ENCODE data around the gene ARAP1.

ARAP1 gene

DNA sequence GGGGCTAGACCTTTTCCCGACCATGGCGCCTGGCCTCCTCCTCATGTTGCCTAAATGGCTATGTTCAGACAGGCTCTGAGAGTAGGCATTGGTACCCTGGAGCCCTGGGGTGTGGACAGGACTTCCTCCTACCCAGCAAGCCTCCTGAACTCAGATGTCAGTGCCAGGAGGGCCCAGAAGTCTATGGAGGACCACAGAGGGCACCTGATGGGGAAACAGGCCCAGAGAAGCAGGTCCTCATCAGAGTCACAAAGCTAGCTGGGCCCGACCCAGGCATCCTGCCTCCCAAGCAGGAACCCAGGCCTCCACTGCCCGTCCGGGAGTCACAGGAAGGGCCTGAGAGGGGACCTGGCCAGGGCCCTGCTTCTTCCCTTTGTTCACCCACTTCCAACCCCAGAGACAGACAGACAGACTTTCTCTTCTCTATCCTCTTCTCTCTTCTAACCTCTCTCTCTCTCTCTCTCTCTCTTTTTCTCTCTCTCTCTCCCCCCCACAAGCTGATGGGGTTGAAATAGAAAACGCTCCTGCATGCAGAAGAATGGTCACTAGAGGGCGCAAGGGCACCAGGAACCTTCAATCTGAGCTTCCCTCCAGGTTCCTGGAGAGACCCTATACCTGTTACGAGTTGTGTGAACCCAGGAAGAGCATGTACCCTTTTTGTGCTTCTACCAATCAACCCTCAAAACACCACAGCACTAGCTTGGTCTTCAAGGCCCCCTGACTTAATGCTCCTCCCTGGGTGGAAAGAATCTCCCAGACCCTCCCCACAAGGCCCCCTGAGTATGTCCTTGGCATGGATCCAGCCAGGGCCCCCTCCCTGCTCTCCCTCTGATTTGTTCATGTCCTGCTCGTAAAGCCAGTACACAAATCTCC is 27.1 kb downstream of the ARAP1 start:
- Mint-ChIP-seq H3K4me1 (peaks cover 36% of the 10 kb centered on the region), H3K27ac (peak overlapping the region; percentile 84), H3K9me3 (no peaks in the 10 kb centered on the region), H3K4me3 (peak overlapping the region; percentile 27), H3K36me3 (peaks cover 20% of the 10 kb centered on the region), H3K27me3 (peaks cover 4% of the 10 kb centered on the region)
- CTCF ChIA-PET, result interaction anchor here (0.6 to 7.1 kb wide), 32 partner anchors 9 to 760 kb away, joined by 3 to 102 read pairs (median 5); partner anchors contain the start of genes FCHSD2 and STARD10
- peak; percentile 89 for DNase-seq

DNA sequence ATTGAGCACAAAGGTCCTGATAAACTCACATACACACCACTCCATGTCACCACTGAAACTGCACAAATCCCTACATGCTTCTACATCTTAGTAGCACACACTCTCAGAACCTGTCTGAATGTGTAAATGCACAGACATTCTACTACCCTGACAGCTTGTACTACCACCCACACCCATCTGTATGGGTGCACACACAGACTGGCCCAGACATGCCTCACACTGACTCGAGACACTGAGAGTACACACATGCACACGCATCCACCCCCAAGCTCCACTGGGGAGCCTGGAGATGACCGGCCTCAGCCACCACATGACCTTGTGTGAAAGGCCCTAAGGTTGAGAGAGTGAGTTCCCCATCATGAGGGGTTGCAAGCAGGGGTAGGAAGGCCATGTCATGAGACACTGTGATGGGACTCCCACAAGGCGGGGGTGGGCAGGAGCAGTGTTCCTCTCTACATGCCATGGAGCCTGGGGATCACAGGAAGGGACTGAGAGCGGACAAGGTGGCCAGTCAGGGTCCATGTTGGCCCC is 28.1 kb downstream of the ARAP1 start:
- Mint-ChIP-seq H3K27me3 (peaks cover 4% of the 10 kb centered on the region), H3K4me3 (no peak overlapping the region), H3K9me3 (no peaks in the 10 kb centered on the region), H3K36me3 (peaks cover 26% of the 10 kb centered on the region), H3K4me1 (peaks cover 46% of the 10 kb centered on the region), H3K27ac (peak overlapping the region; percentile 84)
- CTCF ChIA-PET, result interaction anchor here (0.7 to 7.1 kb wide), 12 partner anchors 10 to 568 kb away, joined by 3 to 102 read pairs (median 12); partner anchors contain the start of gene STARD10
- no peak for DNase-seq

DNA sequence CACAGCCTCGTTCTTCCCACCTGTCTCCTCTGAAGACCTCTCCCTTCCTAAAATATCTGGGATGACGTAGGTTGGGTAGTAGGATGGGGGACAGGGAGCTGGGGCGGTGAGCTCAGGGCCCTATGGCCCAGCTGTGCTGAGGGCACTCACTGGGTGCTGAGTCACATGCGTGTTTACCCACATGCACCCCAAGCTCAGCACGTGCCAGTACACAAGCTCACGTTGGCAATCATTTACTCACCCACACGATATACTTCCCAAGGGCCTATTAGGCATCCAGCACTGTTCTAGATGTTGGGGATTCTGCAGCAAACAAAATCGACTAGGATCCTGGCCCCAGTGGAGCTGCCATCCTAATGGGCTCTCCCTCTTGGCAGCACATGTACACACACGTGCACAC is 28.7 kb downstream of the ARAP1 start:
- H3K27me3 Mint-ChIP-seq, result peaks cover 4% of the 10 kb centered on the region
- CTCF ChIA-PET, result interaction anchor here (0.7 to 7.1 kb wide), 9 partner anchors 11 to 569 kb away, joined by 3 to 102 read pairs (median 11); partner anchors contain the start of gene STARD10
- DNase-seq, result no peak
- peak overlapping the region; percentile 84 for H3K27ac Mint-ChIP-seq
- H3K4me1 Mint-ChIP-seq, result peaks cover 52% of the 10 kb centered on the region
- no peaks in the 10 kb centered on the region for H3K9me3 Mint-ChIP-seq
- peaks cover 24% of the 10 kb centered on the region for H3K36me3 Mint-ChIP-seq
- no peak overlapping the region for H3K4me3 Mint-ChIP-seq

DNA sequence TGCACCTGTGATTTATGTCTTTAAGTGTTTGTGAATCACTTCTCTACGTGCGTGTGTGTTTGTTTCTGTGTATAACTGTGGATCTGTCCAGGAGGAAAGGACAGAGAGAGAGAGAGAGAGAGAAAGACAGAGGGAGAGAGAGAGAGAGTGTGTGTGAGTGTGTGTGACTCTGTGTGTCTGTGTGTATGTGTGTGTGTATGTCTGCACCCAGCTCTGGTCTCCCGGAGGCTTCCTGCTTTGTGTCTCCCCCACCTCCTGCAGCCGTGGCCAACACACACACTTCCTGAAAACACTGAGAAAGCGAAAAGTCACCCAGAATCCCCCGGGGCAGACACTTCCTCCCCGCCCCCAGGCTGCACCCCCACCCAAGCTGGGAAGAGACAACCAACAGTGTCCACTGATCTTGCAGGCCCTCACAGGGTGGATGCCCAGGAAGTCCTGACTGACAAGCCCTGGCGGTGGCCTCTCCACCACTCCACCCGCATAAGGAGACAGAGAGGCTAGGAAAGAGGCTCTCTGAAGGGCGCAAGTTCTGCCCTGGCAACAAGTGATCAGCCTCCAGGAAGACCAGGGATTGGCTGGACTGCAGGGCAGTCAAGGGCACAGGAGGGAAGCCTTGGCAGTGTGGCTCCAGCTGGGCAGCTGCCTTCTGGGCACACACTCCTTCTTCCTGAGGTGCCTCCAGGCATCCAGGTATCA is 30.0 kb downstream of the ARAP1 start:
- peak; percentile 91 for DNase-seq
- peaks cover 58% of the 10 kb centered on the region for H3K4me1 Mint-ChIP-seq
- peaks cover 25% of the 10 kb centered on the region for H3K36me3 Mint-ChIP-seq
- peak overlapping the region; percentile 94 for H3K27ac Mint-ChIP-seq
- no peaks in the 10 kb centered on the region for H3K9me3 Mint-ChIP-seq
- peaks cover 4% of the 10 kb centered on the region for H3K27me3 Mint-ChIP-seq
- CTCF ChIA-PET, result interaction anchor here (1.0 to 7.1 kb wide), 7 partner anchors 14 to 455 kb away, joined by 3 to 102 read pairs (median 5); partner anchors contain the start of gene STARD10
- peak overlapping the region; percentile 89 for H3K4me3 Mint-ChIP-seq

DNA sequence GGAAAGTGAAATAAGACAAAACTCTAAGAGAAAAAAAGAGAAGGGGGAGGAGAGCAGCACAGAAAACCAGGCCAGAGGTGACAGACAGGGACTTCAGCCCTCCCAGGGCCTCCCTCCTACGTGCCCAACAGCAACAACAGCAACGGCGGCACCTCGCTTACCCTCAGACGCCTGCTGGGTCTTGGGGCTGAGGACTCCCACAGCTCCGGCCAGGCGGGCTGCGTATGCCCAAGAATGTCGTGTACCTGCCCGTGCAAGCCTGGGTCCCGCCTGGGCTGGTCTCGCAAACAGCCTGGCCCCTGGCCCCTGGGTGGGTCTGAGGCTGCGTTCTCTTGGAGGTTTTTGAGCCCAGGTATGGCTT is 30.5 kb downstream of the ARAP1 start:
- CTCF ChIA-PET, result interaction anchor here (1.0 to 7.1 kb wide), 6 partner anchors 15 to 456 kb away, joined by 3 to 102 read pairs (median 8); partner anchors contain the start of gene STARD10
- Mint-ChIP-seq H3K4me1 (peaks cover 58% of the 10 kb centered on the region), H3K36me3 (peaks cover 26% of the 10 kb centered on the region), H3K4me3 (peak overlapping the region; percentile 89), H3K27me3 (peaks cover 4% of the 10 kb centered on the region), H3K27ac (peak overlapping the region; percentile 94), H3K9me3 (no peaks in the 10 kb centered on the region)
- peak; percentile 61 for DNase-seq

DNA sequence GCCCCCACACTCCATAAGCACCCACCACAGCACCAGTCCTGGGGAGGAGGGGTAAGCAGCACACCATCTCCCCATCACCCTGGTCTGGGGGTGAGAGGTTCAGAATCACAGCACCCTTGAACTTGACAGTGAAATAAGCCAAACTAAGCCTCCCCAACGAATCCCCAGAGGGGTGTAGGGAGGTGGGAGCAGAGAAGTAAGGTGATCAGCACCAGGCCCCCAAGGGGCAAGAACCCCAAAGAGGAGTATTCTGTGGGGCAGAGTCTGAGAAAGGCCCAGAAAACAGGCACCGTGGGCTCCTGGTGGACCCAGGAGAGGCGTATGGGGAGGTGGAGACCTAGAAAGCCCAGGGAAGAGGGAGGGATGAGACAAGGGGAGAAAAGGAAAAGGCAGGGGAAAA is 30.9 kb downstream of the ARAP1 start:
- Mint-ChIP-seq H3K4me1 (peaks cover 58% of the 10 kb centered on the region), H3K4me3 (peak overlapping the region; percentile 89), H3K27me3 (peaks cover 4% of the 10 kb centered on the region), H3K36me3 (peaks cover 25% of the 10 kb centered on the region), H3K9me3 (no peaks in the 10 kb centered on the region), H3K27ac (peak overlapping the region; percentile 94)
- DNase-seq, result no peak
- CTCF ChIA-PET, result interaction anchor here (0.7 to 1.4 kb wide), 4 partner anchors 18 to 132 kb away, joined by 3 to 4 read pairs (median 3); no protein-coding TSS in a partner anchor

DNA sequence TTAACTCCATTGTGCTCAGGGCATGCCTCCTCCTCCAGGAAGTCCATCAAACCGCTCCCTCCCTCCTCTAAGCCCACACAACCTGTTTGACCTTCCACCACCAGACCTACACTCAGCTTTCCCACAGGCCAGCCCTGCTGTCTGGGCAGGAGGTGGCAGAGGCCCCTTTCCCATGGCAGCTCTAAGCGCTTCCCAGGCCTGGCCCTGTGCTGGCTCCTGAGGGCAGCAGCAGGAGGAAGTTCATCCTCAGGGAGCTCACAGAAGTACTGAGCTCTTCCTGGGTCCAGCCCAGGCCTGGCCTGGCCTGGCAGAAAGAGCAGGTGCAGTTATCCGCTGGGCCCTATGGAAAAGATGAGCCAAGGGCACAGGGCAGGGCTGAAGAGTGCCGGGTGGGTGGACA is 31.4 kb downstream of the ARAP1 start:
- CTCF ChIA-PET, result interaction anchor here (0.7 to 1.0 kb wide), 4 partner anchors 72 to 457 kb away, joined by 3 read pairs; no protein-coding TSS in a partner anchor
- peaks cover 58% of the 10 kb centered on the region for H3K4me1 Mint-ChIP-seq
- no peak for DNase-seq
- peaks cover 24% of the 10 kb centered on the region for H3K36me3 Mint-ChIP-seq
- H3K4me3 Mint-ChIP-seq, result peak overlapping the region; percentile 89
- H3K27me3 Mint-ChIP-seq, result peaks cover 4% of the 10 kb centered on the region
- no peaks in the 10 kb centered on the region for H3K9me3 Mint-ChIP-seq
- peak overlapping the region; percentile 94 for H3K27ac Mint-ChIP-seq

DNA sequence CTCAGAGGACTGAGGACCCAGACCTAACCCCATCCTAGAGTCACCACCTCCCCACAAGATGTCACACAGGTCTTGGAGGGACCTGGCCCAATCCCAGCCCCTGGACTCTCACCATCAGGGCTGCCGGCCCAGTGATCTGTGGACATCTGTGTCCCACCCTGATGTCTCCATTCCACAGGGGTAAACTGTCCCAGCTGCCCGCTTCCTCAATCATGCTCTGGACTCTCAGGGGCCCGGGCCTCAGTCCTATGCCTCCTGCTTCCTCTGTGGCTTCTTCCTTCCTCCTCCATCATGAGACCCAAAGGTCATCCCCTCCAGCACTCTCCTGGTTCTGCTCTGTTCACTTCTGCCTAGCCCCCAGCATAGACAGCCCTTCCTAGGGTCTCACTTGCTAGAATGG is 32.2 kb downstream of the ARAP1 start:
- CTCF ChIA-PET, result interaction anchor here (1.0 kb wide), 2 partner anchors 108 to 458 kb away, joined by 3 read pairs; no protein-coding TSS in a partner anchor
- H3K36me3 Mint-ChIP-seq, result peaks cover 18% of the 10 kb centered on the region
- H3K9me3 Mint-ChIP-seq, result no peaks in the 10 kb centered on the region
- H3K4me3 Mint-ChIP-seq, result peak overlapping the region; percentile 89
- peaks cover 1% of the 10 kb centered on the region for H3K27me3 Mint-ChIP-seq
- peaks cover 53% of the 10 kb centered on the region for H3K4me1 Mint-ChIP-seq
- no peak for DNase-seq
- H3K27ac Mint-ChIP-seq, result peak overlapping the region; percentile 94

DNA sequence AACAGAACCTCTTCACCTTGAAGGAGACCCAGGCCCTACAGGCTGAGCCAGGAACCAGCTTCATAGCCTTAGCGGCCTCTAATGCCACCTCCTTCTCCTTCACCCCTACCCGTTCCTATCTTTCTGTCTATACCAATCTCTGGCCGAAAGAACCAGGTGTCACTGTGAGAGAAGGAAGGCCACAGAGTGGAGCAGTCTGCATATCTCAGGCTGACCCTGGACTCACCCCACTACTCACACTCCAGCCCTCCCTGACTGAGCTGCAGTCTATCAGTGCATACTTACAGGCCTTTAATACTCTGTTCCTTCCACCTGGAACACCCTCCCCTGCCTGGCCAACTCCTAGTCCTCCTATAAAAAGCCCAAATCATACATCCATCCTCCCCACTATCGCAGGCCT is 32.7 kb downstream of the ARAP1 start:
- Mint-ChIP-seq H3K4me3 (peak overlapping the region; percentile 89), H3K9me3 (no peaks in the 10 kb centered on the region), H3K36me3 (peaks cover 18% of the 10 kb centered on the region), H3K4me1 (peaks cover 50% of the 10 kb centered on the region), H3K27ac (peak overlapping the region; percentile 47), H3K27me3 (no peaks in the 10 kb centered on the region)
- CTCF ChIA-PET, result interaction anchor here (1.2 kb wide), 1 partner anchor 458 kb away, joined by 4 read pairs; no protein-coding TSS in a partner anchor
- DNase-seq, result no peak

DNA sequence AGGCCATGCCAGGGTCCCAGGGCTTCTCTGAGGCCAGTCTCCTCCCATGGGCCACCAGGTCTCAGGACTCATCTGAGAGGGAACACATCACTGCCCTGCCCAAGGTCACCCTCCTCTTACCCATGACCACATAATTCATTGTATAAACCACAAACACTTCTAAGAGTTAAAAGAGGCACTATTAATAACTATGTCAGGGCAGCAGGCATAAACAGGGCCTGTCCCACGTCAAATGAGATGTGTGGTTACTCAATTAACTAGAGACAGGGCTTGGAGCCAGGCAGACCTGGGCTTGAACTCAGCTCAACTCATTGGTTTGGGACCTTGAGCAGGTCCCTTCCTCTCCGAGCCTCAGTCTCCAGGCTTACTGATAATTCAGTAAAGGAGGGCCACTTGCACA is 33.1 kb downstream of the ARAP1 start:
- H3K4me1 Mint-ChIP-seq, result peaks cover 47% of the 10 kb centered on the region
- DNase-seq, result no peak
- CTCF ChIA-PET, result interaction anchor here (1.2 kb wide), 1 partner anchor 458 kb away, joined by 4 read pairs; no protein-coding TSS in a partner anchor
- H3K27ac Mint-ChIP-seq, result peak overlapping the region; percentile 47
- H3K9me3 Mint-ChIP-seq, result no peaks in the 10 kb centered on the region
- peaks cover 19% of the 10 kb centered on the region for H3K36me3 Mint-ChIP-seq
- no peak overlapping the region for H3K4me3 Mint-ChIP-seq
- no peaks in the 10 kb centered on the region for H3K27me3 Mint-ChIP-seq

DNA sequence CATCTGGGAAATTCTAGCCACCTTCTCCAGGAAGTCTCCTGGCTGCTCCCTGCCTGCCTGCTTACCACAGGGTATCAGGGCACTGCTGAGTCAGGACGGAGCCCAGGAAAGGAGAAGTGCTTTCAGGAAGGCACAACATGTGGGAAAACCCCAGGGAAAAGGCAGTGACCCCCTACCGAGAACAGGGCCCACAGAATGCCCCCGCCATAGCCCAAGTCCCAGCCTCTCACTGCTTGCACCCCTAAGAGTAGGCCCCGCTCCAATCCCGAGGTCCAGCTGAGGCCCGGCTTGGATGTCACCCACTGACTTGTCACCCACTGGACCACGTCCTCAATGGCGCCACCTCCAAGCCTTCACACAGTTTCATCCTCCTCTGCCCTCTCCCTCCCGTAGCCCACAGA is 34.1 kb downstream of the ARAP1 start:
- Mint-ChIP-seq H3K9me3 (no peaks in the 10 kb centered on the region), H3K27ac (no peak overlapping the region), H3K4me3 (no peak overlapping the region), H3K4me1 (peaks cover 41% of the 10 kb centered on the region), H3K27me3 (no peaks in the 10 kb centered on the region), H3K36me3 (peaks cover 19% of the 10 kb centered on the region)
- no peak for DNase-seq
- CTCF ChIA-PET, result interaction anchor here (0.6 to 1.2 kb wide), 2 partner anchors 169 to 459 kb away, joined by 3 to 4 read pairs; no protein-coding TSS in a partner anchor

DNA sequence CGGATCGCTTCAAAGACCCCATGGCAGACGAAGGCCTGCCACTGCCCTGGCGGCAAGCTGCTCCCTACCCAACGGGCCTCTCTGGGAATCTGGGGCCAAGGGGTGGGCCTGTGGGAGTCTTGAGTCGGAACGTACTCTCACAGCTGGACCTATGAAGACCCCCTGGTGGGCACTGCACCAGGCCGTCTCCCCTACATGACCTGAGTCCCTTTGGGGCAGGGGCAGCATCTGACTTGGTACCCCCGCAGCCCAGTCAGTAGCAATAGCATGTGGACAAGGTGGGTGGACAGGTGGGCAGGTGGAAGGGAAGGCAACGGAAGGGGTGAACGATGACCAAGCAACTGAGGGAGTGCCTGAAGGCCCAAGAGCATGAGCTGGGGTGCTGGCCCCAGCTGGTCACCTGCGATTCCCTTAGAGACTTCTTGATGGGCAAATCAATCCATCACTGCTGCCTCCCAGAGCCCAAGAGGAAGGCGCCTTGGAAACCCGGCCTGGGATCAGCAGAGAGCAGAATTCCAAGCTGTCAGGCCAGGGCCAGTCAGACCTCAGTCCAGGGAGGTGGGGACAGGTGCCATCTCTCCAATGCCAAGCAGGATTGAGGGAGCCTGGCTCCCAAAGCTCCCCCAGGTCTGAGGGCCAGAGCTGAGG is 35.3 kb downstream of the ARAP1 start:
- H3K9me3 Mint-ChIP-seq, result no peaks in the 10 kb centered on the region
- peaks cover 23% of the 10 kb centered on the region for H3K36me3 Mint-ChIP-seq
- no peak overlapping the region for H3K27ac Mint-ChIP-seq
- H3K27me3 Mint-ChIP-seq, result no peaks in the 10 kb centered on the region
- CTCF ChIA-PET, result interaction anchor here (1.2 kb wide), 1 partner anchor 8 kb away, joined by 4 read pairs; no protein-coding TSS in a partner anchor
- peaks cover 34% of the 10 kb centered on the region for H3K4me1 Mint-ChIP-seq
- no peak for DNase-seq
- H3K4me3 Mint-ChIP-seq, result no peak overlapping the region

DNA sequence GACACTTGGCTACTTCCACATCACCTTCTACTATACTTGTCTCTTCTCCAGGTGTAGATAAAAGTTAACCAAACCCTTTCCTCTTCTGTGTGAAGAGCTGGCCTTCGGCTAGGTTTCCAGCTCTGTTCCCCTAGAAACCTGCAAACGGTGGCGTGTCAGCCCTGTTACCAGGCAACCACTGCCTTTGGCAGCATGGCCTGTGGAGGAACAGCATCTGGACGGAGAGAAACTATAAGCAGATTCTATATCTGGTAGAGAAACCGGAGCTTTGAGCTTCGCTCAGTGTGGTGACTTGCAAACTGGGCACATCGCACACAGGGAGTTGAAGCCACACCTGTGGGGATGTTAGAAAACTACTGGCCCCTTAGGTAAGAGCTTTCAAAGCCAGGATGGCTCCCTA is 35.9 kb downstream of the ARAP1 start:
- H3K4me1 Mint-ChIP-seq, result peaks cover 34% of the 10 kb centered on the region
- no peak for DNase-seq
- no peak overlapping the region for H3K4me3 Mint-ChIP-seq
- no peak overlapping the region for H3K27ac Mint-ChIP-seq
- H3K9me3 Mint-ChIP-seq, result no peaks in the 10 kb centered on the region
- no peaks in the 10 kb centered on the region for H3K27me3 Mint-ChIP-seq
- peaks cover 24% of the 10 kb centered on the region for H3K36me3 Mint-ChIP-seq
- CTCF ChIA-PET, result interaction anchor here (1.2 kb wide), 1 partner anchor 9 kb away, joined by 4 read pairs; no protein-coding TSS in a partner anchor

All from activated naive CD4-positive, alpha-beta T cell treated with anti-CD3 and anti-CD28 coated beads, Interleukin-2, amount 10 ng/mL, durations not matched to agents 7 days and 5 days (primary cell).